GM19239 (cell line): ENCODE data around the gene TSHR.
A peak's percentile ranks its signal among the peaks of the same experiment; 100 is the strongest.

Source experiments
- DNase-seq: peaks from one replicate; pipeline ENCODE4 v3.0.0; 2011; ENCODE audit warnings: low spot score; ENCODE audit not compliant: insufficient read length
- FAIRE-seq: peaks from 2 replicates; lab custom pipeline; 2011; peaks lifted over from hg19 to GRCh38; lab: Jason Lieb, UNC

The TSHR gene

GRCh38 chr14:81123811-81124210 is 168.4 kb downstream of the TSHR start:
- no peak for FAIRE-seq
- DNase-seq = no peak

GRCh38 chr14:81125536-81125935 is 170.1 kb downstream of the TSHR start:
- no peak for FAIRE-seq
- DNase-seq = no peak

DNA sequence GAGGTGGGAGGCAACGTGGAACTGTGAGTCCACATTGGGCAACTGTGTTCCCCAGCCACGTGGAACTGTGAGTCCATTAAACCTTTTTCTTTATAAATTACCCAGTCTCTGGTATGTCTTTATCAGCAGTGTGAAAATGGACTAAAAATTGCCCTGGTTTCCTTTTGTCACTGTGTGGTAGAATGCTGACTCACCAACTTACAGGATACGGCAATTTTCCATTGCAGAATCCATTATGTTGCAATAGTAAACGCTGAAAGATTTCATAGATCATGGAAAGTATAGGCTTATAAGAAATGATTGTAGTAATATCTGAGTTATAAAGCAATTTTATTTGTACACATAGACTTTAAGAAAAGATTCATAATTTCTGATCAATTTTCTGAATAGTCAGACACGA is 172.4 kb downstream of the TSHR start:
- DNase-seq = no peak
- no peak for FAIRE-seq

- FAIRE-seq (no peak), DNase-seq (no peak)
These were observed 173.8 kb downstream of the TSHR start for GRCh38 chr14:81129242-81129641.

- FAIRE-seq (no peak), DNase-seq (no peak)
These were observed 177.0 kb downstream of the TSHR start for GRCh38 chr14:81132468-81132867.

GRCh38 chr14:81133400-81133799 is 178.0 kb downstream of the TSHR start:
- FAIRE-seq (no peak), DNase-seq (no peak)

DNA sequence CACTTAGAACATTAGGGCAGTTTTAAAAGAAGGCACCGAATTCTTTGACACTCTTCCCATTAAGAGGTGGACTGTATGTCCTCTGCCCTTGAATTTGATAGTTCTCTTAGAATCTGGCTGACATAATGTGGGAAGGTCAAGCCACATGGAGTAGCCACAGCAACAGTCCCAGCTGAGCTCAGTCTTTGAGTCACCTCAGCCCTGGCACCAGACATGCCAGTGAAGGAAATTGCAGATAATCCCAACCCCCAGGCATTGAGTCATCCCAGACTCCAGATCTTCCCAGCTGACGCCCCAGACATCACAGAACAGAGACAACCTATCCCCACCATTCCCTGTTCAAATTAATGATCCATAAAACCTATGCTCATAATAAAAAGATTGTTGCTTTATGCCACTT is 181.9 kb downstream of the TSHR start:
- FAIRE-seq = no peak
- no peak for DNase-seq

DNA sequence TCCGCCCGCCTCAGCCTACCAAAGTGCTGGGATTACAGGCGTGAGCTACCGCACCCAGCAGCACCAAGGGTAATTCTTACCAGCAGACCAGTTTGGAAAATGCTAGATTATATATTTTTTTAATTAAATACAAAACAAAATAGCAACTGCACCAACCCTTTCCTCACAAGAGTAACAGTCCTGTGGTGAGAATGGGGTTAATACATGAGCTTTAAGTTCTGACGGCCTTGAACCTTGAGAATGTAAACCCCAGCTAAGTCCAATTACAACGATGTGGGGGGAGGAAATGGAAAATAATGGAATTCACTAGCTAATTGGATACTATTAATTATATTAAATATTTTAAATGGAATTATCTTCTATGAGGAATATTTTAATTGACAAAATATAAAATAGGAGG is 183.0 kb downstream of the TSHR start:
- FAIRE-seq (no peak), DNase-seq (no peak)

DNA sequence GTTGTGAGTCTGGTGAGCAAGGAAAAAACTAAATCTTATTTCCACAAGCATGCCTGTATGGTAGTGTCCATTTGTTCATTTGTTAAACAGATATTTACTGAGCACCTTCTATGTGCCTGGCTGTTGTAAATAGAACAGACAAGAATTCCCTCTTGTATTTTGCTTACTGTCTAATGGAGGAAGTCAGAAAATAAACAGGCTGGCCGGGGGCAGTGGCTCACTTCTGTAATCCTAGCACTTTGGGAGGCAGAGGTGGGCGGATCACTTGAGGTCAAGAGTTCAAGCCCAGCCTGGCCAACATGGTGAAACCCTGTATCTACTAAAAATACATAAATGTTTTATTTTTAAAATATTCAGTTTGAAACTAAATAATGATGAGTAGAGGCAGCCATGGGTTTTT is 186.0 kb downstream of the TSHR start:
- FAIRE-seq (no peak), DNase-seq (no peak)

- DNase-seq (no peak), FAIRE-seq (no peak)
These were observed 188.4 kb downstream of the TSHR start for GRCh38 chr14:81143793-81144192.

- no peak for DNase-seq
- no peak for FAIRE-seq
These were observed 189.6 kb downstream of the TSHR start for GRCh38 chr14:81144824-81145603.

- DNase-seq = no peak
- peak; percentile 37 for FAIRE-seq
These were observed 191.9 kb downstream of the TSHR start for GRCh38 chr14:81147140-81147897.

GRCh38 chr14:81148635-81149034 is 193.2 kb downstream of the TSHR start:
- DNase-seq (no peak), FAIRE-seq (no peak)

DNA sequence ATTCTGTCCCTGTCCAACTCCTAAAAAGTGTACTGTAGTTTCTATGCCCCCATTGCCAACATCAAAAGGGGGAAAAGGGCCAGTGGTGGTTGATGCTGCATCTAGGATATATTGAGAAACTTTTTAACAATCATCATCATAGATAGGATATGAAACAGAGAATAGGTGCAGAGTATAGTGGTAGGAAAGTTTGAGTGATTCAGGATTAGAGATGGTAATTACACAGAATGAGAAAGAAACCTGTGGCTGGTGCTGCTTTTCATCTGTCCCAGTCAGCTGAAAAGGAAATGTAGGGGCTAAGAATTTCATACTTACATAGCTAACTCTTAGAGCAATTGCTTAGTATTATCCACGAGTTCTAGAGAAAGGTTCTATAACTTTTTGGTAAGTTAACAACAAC is 197.8 kb downstream of the TSHR start:
- FAIRE-seq (no peak), DNase-seq (no peak)

- FAIRE-seq (no peak), DNase-seq (no peak)
These were observed 202.0 kb downstream of the TSHR start for GRCh38 chr14:81157431-81157830.

GRCh38 chr14:81161088-81161487 is 205.7 kb downstream of the TSHR start:
- DNase-seq (no peak), FAIRE-seq (no peak)

GRCh38 chr14:81161749-81162148 is 206.3 kb downstream of the TSHR start:
- DNase-seq (no peak), FAIRE-seq (no peak)

DNA sequence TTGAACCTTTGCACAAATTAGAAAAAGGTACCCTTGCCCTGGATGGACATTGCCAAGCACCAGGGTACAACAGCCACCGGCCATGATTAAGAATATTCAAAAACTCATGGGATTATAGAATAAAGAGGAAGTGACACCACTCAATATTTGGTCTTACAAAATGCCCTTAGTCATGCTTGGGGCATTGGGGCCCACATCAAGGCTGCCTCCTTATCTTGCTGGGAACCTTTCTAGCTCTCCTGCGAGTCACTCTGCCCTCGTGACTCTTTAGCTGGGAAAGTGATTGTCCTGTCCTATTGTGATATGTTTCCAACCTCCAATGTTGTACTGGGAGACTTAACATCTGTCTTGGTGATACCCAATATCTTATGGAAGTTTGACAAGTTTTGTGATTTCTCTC is 207.5 kb downstream of the TSHR start:
- DNase-seq (no peak), FAIRE-seq (no peak)

GRCh38 chr14:81164167-81164774 is 208.8 kb downstream of the TSHR start:
- FAIRE-seq = peak; percentile 87
- DNase-seq = peak; percentile 27

DNA sequence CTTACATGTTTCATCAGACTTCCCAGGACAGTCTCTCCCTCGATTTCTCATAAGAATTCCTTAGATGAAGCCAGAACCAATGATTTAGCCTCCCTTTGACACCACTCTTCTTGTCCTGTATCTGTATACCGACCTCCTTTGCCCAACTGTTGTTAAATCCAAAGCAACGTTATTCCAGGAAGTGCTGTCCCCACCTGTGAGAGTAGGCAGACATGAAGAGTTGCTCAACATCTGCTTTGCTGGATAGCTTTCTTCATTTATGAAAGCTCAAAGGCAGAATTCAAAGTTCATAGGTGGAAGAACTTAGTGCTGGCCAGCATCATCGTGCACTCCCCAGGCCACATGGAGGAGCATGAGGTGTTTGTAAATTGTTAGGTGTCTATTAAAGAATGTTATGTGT is 209.8 kb downstream of the TSHR start:
- DNase-seq = no peak
- no peak for FAIRE-seq

- FAIRE-seq = no peak
- no peak for DNase-seq
These were observed 210.7 kb downstream of the TSHR start for GRCh38 chr14:81166121-81166520.
